Measurements from ENCODE around the gene APOC4. TPM values are rescaled to one million over a fixed set of nuclear protein-coding genes. Genes with fewer than 3 reads are reported as not detected.

Gene APOC4
- total RNA-seq, 1 experiment from 2014 or later: not detected

DNA sequence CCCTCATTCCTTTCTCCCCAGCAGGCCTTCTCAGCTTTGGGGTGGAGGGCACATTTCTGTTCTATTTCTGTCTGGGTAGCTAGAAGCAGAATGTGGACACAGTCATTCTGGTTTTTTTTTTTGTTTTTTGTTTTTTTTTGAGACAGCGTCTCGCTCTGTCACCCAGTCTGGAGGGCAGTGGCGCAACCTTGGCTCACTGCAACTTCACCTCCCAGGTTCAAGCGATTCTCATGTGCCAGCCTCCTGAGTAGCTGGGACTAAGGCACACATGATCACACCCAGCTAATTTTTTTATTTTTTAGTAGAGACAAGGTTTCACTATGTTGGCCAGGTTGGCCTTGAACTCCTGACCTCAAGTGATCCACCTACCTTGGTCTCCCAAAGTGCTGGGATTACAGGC lies 33.4 kb downstream of the APOC4 start (continued):
- TF ChIP-seq, protein P1, sequence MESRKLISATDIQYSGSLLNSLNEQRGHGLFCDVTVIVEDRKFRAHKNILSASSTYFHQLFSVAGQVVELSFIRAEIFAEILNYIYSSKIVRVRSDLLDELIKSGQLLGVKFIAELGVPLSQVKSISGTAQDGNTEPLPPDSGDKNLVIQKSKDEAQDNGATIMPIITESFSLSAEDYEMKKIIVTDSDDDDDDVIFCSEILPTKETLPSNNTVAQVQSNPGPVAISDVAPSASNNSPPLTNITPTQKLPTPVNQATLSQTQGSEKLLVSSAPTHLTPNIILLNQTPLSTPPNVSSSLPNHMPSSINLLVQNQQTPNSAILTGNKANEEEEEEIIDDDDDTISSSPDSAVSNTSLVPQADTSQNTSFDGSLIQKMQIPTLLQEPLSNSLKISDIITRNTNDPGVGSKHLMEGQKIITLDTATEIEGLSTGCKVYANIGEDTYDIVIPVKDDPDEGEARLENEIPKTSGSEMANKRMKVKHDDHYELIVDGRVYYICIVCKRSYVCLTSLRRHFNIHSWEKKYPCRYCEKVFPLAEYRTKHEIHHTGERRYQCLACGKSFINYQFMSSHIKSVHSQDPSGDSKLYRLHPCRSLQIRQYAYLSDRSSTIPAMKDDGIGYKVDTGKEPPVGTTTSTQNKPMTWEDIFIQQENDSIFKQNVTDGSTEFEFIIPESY (IDR thresholded peaks at IDR 0.05; ENCODE audit: extremely low read depth, insufficient replicate concordance, low read length): no peak
- TF ChIP-seq, protein P2, sequence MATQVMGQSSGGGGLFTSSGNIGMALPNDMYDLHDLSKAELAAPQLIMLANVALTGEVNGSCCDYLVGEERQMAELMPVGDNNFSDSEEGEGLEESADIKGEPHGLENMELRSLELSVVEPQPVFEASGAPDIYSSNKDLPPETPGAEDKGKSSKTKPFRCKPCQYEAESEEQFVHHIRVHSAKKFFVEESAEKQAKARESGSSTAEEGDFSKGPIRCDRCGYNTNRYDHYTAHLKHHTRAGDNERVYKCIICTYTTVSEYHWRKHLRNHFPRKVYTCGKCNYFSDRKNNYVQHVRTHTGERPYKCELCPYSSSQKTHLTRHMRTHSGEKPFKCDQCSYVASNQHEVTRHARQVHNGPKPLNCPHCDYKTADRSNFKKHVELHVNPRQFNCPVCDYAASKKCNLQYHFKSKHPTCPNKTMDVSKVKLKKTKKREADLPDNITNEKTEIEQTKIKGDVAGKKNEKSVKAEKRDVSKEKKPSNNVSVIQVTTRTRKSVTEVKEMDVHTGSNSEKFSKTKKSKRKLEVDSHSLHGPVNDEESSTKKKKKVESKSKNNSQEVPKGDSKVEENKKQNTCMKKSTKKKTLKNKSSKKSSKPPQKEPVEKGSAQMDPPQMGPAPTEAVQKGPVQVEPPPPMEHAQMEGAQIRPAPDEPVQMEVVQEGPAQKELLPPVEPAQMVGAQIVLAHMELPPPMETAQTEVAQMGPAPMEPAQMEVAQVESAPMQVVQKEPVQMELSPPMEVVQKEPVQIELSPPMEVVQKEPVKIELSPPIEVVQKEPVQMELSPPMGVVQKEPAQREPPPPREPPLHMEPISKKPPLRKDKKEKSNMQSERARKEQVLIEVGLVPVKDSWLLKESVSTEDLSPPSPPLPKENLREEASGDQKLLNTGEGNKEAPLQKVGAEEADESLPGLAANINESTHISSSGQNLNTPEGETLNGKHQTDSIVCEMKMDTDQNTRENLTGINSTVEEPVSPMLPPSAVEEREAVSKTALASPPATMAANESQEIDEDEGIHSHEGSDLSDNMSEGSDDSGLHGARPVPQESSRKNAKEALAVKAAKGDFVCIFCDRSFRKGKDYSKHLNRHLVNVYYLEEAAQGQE (IDR thresholded peaks at IDR 0.05; ENCODE audit: low read depth): no peak

DNA sequence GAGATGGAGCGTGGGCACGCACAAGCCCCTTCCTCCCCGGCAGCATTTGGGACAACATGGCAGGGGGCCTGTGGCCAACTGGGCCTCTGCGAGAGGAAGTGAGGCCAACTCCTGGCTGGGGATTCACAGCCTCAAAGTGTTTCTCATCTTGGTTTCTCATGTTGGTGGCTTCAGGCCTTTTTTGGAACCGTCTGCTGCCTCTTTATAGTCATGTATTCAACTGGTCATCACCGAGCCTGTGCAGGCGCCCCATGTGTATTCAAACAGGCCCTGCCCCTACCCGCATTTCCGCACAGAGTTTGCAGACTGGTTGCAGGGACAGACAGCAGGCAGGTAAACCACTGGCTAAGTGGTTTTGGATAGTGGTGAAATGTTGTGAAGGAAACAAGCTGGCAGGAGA lies 42.0 kb downstream of the APOC4 start:
- no peaks in the 10 kb centered on the region for H3K79me2 ChIP-seq (ENCODE audit: insufficient read depth, low read length)
- no peaks in the 10 kb centered on the region for H3K4me1 ChIP-seq (ENCODE audit: control insufficient read depth in 1 of 2, insufficient read depth in 2 of 2, low read length in 2 of 2)
- no peak overlapping the region for H2AFZ ChIP-seq (ENCODE audit: low read depth, low read length, poor library complexity, severe bottlenecking)
- intact Hi-C loops (cut with micrococcal nuclease): no loop called here
- no peak overlapping the region for H3K9ac ChIP-seq (ENCODE audit: low read length)
- peaks cover 10 to 15% of the 10 kb centered on the region in 2 experiments; a peak in 3 of 4 replicates for H3K36me3 ChIP-seq (ENCODE audit: control insufficient read depth in 1 of 2, insufficient read depth in 2 of 2, low read length in 2 of 2)
- H3K4me3 ChIP-seq (replicated peaks in 1 of 2; ENCODE audit: low read depth in 1 of 2, low read length in 2 of 2): no peak overlapping the region
- no peak overlapping the region for H3K4me2 ChIP-seq (ENCODE audit: low read length)
- no peaks in the 10 kb centered on the region for H3K27me3 ChIP-seq (ENCODE audit: insufficient read depth, low read length)
- ChIA-PET RAD21 (ENCODE audit: low non-redundant PET in 1 of 2, low total read pairs in 2 of 2, uncharacterized antibody in 2 of 2, unreplicated experiment in 2 of 2) (interaction anchor here in 1 of 2 experiments (0.7 kb wide), 1 partner anchor 22 kb away, joined by 7 read pairs; no protein-coding TSS in a partner anchor), POLR2A (interaction anchor here (0.6 kb wide), 1 partner anchor 217 kb away, joined by 4 read pairs; no protein-coding TSS in a partner anchor), CTCF (no interaction called here)
- ATAC-seq (no peak), DNase-seq (ENCODE audit: low read depth, low spot score) (no peak)
- no peaks in the 10 kb centered on the region for H4K20me1 ChIP-seq (ENCODE audit: insufficient read depth)
- BruUV-seq (replicated peaks): no TSS peak
- H3K27ac ChIP-seq (ENCODE audit: low read depth, low read length): no peak overlapping the region
- no peaks in the 10 kb centered on the region for H3K9me3 ChIP-seq (ENCODE audit: control insufficient read depth in 1 of 2, insufficient read depth in 1 of 2, low read depth in 1 of 2, low read length in 2 of 2)
- no peaks in the 10 kb centered on the region for H3K9me2 ChIP-seq (ENCODE audit: insufficient read depth)
- TF ChIP-seq, protein P3, sequence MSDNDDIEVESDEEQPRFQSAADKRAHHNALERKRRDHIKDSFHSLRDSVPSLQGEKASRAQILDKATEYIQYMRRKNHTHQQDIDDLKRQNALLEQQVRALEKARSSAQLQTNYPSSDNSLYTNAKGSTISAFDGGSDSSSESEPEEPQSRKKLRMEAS (IDR thresholded peaks at IDR 0.05): no peak
- no peak for TF ChIP-seq FOSL1 (IDR thresholded peaks at IDR 0.05; ENCODE audit: low read depth)
- TF ChIP-seq POLR2A (IDR thresholded peaks at IDR 0.05; ENCODE audit: borderline replicate concordance, extremely low read depth, insufficient read depth, insufficient read length): no peak
- no peak for TF ChIP-seq EGR1 (IDR thresholded peaks at IDR 0.05; ENCODE audit: low read depth)
- TF ChIP-seq, protein P2 (IDR thresholded peaks at IDR 0.05; ENCODE audit: low read depth): no peak
- no peak for TF ChIP-seq POLR2AphosphoS5 (IDR thresholded peaks at IDR 0.05; ENCODE audit: low read depth, low read length)
- TF ChIP-seq CBX3 (IDR thresholded peaks at IDR 0.05; ENCODE audit: low read depth): no peak
- TF ChIP-seq, protein P1 (IDR thresholded peaks at IDR 0.05; ENCODE audit: extremely low read depth, insufficient replicate concordance, low read length): no peak
- no peak for TF ChIP-seq EZH2phosphoT487 (IDR thresholded peaks at IDR 0.05; ENCODE audit: borderline replicate concordance)
- no peak for TF ChIP-seq TCF7L2 (IDR thresholded peaks at IDR 0.05; ENCODE audit: borderline replicate concordance, extremely low read depth, insufficient read depth, insufficient read length)
- TF ChIP-seq SP1 (IDR thresholded peaks at IDR 0.05; ENCODE audit: low read depth): no peak
- no peak for TF ChIP-seq ZFX (IDR thresholded peaks at IDR 0.05)

Data from HCT116 (cell line).